Fibroblast of skin of right biceps (primary cell): ENCODE data around the gene SPATA20.
A peak's percentile ranks its signal among the peaks of the same experiment; 100 is the strongest.

Experiments
- DNase-seq: peaks from one replicate; pipeline ENCODE4 v3.0.0-alpha.2; 2013

SPATA20 gene

GRCh38 chr17:50604513-50604912 lies 57.5 kb downstream of the SPATA20 start:
- DNase-seq = peak; percentile 84

- peak; percentile 49 for DNase-seq
Measured at GRCh38 chr17:50605429-50605828, 58.5 kb downstream of the SPATA20 start.
